K562 (cell line): Measurements from ENCODE around the gene MBD3. TPM values are rescaled to one million over a fixed set of nuclear protein-coding genes. Genes with fewer than 3 reads are reported as not detected.

Source experiments
- FOXJ2 ChIP-seq: fragments of 200-800 bp; sonication (Bioruptor generic); IDR thresholded peaks from 2 replicates; pipeline ENCODE4 v1.6.1; 2016; ENCODE audit warnings: missing genetic modification characterization, missing compliant biosample characterization
- HDAC1 ChIP-seq, 2 experiments: fragments of 450-650 bp; IDR thresholded peaks; 2 replicates each; pipeline ENCODE4 v1.6.1; 2016 to 2017; ENCODE audit warnings: inconsistent platforms in 1 of 2, mild to moderate bottlenecking in 1 of 2, moderate library complexity in 1 of 2
- HLTF ChIP-seq: fragments of 450-650 bp; IDR thresholded peaks from 2 replicates; pipeline ENCODE4 v1.6.1; 2016
- LARP7 ChIP-seq: fragments of 450-650 bp; IDR thresholded peaks from 2 replicates; pipeline ENCODE4 v1.6.1; 2016
- POLR2H ChIP-seq: IDR thresholded peaks from 2 replicates; pipeline ENCODE4 v1.6.1; 2016; ENCODE audit warnings: missing genetic modification characterization, low read depth, mild to moderate bottlenecking, control low read depth, missing compliant biosample characterization, moderate library complexity
- RHOXF2B ChIP-seq: fragments of 250-450 bp; sonication (Bioruptor Pico); conservative IDR thresholded peaks from 2 replicates; pipeline ENCODE4 v1.5.1; 2021
- SPI1 ChIP-seq: IDR thresholded peaks from 2 replicates; pipeline ENCODE4 v1.6.1; 2011; ENCODE audit warnings: low read depth, low read length, control low read depth, borderline replicate concordance
- TRIM24 ChIP-seq, 2 experiments: fragments of 450-650 bp; IDR thresholded peaks; 2 replicates each; pipeline ENCODE4 v1.6.1; 2016
- ZEB2 ChIP-seq: fragments of 450-650 bp; IDR thresholded peaks from 2 replicates; pipeline ENCODE4 v1.6.1; 2016
- ZFX ChIP-seq: sonication (generic); formaldehyde crosslinking; IDR thresholded peaks from 2 replicates; pipeline ENCODE4 v1.8.0; 2022; ENCODE audit warnings: mild to moderate bottlenecking, missing genetic modification reagents, moderate library complexity
- ZNF436 ChIP-seq: fragments of 250-450, 450-650 bp; sonication (Bioruptor Pico); formaldehyde crosslinking; IDR thresholded peaks from 2 replicates; pipeline ENCODE4 v1.7.0; 2020; ENCODE audit warnings: mild to moderate bottlenecking
- ZNF764 ChIP-seq: fragments of 250-450 bp; sonication (Bioruptor Pico); IDR thresholded peaks from 2 replicates; pipeline ENCODE4 v1.4.0; 2020; ENCODE audit warnings: low read depth, mild to moderate bottlenecking, moderate library complexity
- ZNF79 ChIP-seq: fragments of 250-450 bp; sonication (Bioruptor Pico); IDR thresholded peaks from 2 replicates; pipeline ENCODE4 v1.4.0; 2020; ENCODE audit warnings: low read depth, mild to moderate bottlenecking, moderate library complexity
- polyA plus RNA-seq, 8 experiments: library from polyadenylated mRNA; depleted of rRNA in 4 of 8; stranded (reverse) in 5 of 8; unstranded in 3 of 8; fragments of >200 nt; fragmentation: Nextera tagmentation in 2 of 8; fragmentation: Illumina TruSeq in 1 of 8; extraction: Ambion mirVana in 2 of 8; extraction: Trizol in 1 of 8; gene quantifications; 2 replicates each; pipeline versions ENCODE4 v1.2.1 to v1.2.3, GENCODE V29; 2011 to 2014; ENCODE audit warnings: inconsistent platforms in 1 of 8, missing spikeins in 1 of 8
- total RNA-seq, 7 experiments: library from RNA; depleted of rRNA in 6 of 7; stranded (reverse); fragments of >200 nt in 6 of 7; fragmentation: Illumina TruSeq in 2 of 7; extraction: Trizol in 2 of 7; gene quantifications; 2 replicates each; pipeline versions ENCODE4 v1.2.1 to v1.2.3, GENCODE V29; 2011 to 2021; ENCODE audit warnings: low replicate concordance in 1 of 7
- TF ChIP-seq, protein P1 (sequence below): sonication (generic); formaldehyde crosslinking; IDR thresholded peaks from 2 replicates; pipeline ENCODE4 v1.8.0; 2023; ENCODE audit warnings: mild to moderate bottlenecking, missing genetic modification reagents
- TF ChIP-seq, protein P2 (sequence below): fragments of 450-650 bp; IDR thresholded peaks from 2 replicates; pipeline ENCODE4 v1.6.1; 2018; ENCODE audit not compliant: partially characterized antibody
- TF ChIP-seq, protein P3 (sequence below): fragments of 250-450 bp; sonication (Bioruptor Pico); IDR thresholded peaks from 2 replicates; pipeline ENCODE4 v1.9.0; 2021; ENCODE audit warnings: mild to moderate bottlenecking
- TF ChIP-seq, protein P4 (sequence below): fragments of 450-650 bp; IDR thresholded peaks from 2 replicates; pipeline ENCODE4 v1.7.0; 2016; ENCODE audit warnings: borderline replicate concordance

Gene MBD3
- total and polyA plus RNA-seq, 9 of the 15 experiments (the other 6 are each of a cell fraction or from before 2014, with no cell fraction given) = 0.24 to 137 (median 30.9) TPM

DNA sequence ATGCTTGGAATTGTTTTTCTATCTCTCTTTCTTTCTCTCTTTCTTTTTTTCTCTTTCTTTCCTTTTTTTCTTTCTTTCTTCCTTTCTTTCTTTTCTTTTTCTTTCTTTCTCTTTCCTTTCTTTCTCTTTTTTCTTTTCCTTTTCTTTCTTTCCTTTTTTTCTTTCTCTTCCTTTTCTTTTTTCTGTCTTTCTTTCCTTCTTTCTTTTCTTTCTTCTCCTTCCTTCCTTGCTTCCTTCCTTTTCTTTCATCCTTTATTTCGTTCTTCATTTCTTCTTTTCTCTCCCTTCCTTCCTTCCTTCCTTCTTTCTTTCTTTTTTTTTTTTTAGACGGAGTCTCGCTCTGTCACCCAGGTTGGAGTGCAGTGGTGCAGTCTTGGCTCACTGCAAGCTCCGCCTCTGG is 22.7 kb downstream of the MBD3 start (continued):
- TF ChIP-seq HDAC1 (IDR thresholded peaks at IDR 0.05) = peak in 1 of 2 experiments; percentile 65; a peak in 3 of 4 replicates
- no peak for TF ChIP-seq ZNF79 (CRISPR knock-in tag)
- TF ChIP-seq, protein P1, sequence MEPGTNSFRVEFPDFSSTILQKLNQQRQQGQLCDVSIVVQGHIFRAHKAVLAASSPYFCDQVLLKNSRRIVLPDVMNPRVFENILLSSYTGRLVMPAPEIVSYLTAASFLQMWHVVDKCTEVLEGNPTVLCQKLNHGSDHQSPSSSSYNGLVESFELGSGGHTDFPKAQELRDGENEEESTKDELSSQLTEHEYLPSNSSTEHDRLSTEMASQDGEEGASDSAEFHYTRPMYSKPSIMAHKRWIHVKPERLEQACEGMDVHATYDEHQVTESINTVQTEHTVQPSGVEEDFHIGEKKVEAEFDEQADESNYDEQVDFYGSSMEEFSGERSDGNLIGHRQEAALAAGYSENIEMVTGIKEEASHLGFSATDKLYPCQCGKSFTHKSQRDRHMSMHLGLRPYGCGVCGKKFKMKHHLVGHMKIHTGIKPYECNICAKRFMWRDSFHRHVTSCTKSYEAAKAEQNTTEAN (CRISPR knock-in tag) = no peak
- TF ChIP-seq TRIM24 (IDR thresholded peaks at IDR 0.05) = 0 out of 4 replicates have a peak, but pooled peaks of 1 of the 2 experiments have one; percentile 25
- TF ChIP-seq HLTF = 0 out of 2 replicates have a peak, but pooled peaks have one; percentile 54
- TF ChIP-seq ZFX (CRISPR knock-in tag) = no peak
- TF ChIP-seq, protein P2, sequence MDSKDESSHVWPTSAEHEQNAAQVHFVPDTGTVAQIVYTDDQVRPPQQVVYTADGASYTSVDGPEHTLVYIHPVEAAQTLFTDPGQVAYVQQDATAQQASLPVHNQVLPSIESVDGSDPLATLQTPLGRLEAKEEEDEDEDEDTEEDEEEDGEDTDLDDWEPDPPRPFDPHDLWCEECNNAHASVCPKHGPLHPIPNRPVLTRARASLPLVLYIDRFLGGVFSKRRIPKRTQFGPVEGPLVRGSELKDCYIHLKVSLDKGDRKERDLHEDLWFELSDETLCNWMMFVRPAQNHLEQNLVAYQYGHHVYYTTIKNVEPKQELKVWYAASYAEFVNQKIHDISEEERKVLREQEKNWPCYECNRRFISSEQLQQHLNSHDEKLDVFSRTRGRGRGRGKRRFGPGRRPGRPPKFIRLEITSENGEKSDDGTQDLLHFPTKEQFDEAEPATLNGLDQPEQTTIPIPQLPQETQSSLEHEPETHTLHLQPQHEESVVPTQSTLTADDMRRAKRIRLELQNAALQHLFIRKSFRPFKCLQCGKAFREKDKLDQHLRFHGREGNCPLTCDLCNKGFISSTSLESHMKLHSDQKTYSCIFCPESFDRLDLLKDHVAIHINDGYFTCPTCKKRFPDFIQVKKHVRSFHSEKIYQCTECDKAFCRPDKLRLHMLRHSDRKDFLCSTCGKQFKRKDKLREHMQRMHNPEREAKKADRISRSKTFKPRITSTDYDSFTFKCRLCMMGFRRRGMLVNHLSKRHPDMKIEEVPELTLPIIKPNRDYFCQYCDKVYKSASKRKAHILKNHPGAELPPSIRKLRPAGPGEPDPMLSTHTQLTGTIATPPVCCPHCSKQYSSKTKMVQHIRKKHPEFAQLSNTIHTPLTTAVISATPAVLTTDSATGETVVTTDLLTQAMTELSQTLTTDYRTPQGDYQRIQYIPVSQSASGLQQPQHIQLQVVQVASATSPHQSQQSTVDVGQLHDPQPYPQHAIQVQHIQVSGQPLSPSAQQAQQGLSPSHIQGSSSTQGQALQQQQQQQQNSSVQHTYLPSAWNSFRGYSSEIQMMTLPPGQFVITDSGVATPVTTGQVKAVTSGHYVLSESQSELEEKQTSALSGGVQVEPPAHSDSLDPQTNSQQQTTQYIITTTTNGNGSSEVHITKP = peak; percentile 80
- no peak for TF ChIP-seq ZNF764 (CRISPR knock-in tag)
- no peak for TF ChIP-seq FOXJ2 (tag)
- TF ChIP-seq ZNF436 (CRISPR knock-in tag) = no peak
- peak; percentile 23; the same call in 1 of the 2 replicates for TF ChIP-seq ZEB2
- TF ChIP-seq POLR2H = no peak
- TF ChIP-seq, protein P3, sequence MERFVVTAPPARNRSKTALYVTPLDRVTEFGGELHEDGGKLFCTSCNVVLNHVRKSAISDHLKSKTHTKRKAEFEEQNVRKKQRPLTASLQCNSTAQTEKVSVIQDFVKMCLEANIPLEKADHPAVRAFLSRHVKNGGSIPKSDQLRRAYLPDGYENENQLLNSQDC = no peak
- peak; percentile 69; the same call in 1 of the 2 replicates for TF ChIP-seq LARP7
- TF ChIP-seq SPI1 = no peak
- TF ChIP-seq RHOXF2B (CRISPR knock-in tag) = no peak
- TF ChIP-seq, protein P4, sequence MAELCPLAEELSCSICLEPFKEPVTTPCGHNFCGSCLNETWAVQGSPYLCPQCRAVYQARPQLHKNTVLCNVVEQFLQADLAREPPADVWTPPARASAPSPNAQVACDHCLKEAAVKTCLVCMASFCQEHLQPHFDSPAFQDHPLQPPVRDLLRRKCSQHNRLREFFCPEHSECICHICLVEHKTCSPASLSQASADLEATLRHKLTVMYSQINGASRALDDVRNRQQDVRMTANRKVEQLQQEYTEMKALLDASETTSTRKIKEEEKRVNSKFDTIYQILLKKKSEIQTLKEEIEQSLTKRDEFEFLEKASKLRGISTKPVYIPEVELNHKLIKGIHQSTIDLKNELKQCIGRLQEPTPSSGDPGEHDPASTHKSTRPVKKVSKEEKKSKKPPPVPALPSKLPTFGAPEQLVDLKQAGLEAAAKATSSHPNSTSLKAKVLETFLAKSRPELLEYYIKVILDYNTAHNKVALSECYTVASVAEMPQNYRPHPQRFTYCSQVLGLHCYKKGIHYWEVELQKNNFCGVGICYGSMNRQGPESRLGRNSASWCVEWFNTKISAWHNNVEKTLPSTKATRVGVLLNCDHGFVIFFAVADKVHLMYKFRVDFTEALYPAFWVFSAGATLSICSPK = 0 out of 2 replicates have a peak, but pooled peaks have one; percentile 50
